Upper lobe of left lung (tissue), 4 donors: ENCODE results near the gene PIGC.

Source experiments
- CTCF ChIP-seq, 6 experiments: fragments of 450-650 bp in 4 of 6; fragments of 200-600 bp in 2 of 6; sonication (generic) in 2 of 6; IDR thresholded peaks; one replicate each; pipeline ENCODE4 v1.5.1; 2016 to 2019; ENCODE audit warnings: antibody characterized with exemption in 6 of 6
- POLR2AphosphoS5 ChIP-seq, 2 donors: sonication (generic); formaldehyde crosslinking; IDR thresholded peaks; one replicate each; pipeline ENCODE4 v1.5.1; 2017; ENCODE audit warnings: antibody characterized with exemption in 2 of 2

GRCh38 chr1:172405912-172406311, 38.0 kb downstream of the PIGC start:
- no peak for TF ChIP-seq CTCF (IDR thresholded peaks at IDR 0.05)
- TF ChIP-seq POLR2AphosphoS5 (IDR thresholded peaks at IDR 0.05) = no peak
